Cardiac fibroblast (primary cell): ENCODE data around the gene LCORL.
A peak's percentile ranks its signal among the peaks of the same experiment; 100 is the strongest.
"Not testable (repeated sequence)": the region's sequence is repeated elsewhere in the genome, so short reads cannot be mapped to it uniquely, and the experiment has no call there.

ENCODE experiments used
- DNase-seq, 2 donors: peaks; one replicate each; pipeline versions ENCODE4 v3.0.0 to v3.0.0-alpha.2; 2010; ENCODE audit warnings: low read depth in 2 of 2
- H3K4me3 ChIP-seq, 2 donors: replicated peaks in 1 of 2; 1 replicate in 1 of 2; 2 replicates in 1 of 2; pipeline ENCODE4 v1.5.1; 2011; ENCODE audit warnings: low read depth in 2 of 2, low read length in 2 of 2, mild to moderate bottlenecking in 2 of 2, moderate library complexity in 1 of 2
- TF ChIP-seq, protein P1 (sequence below): IDR thresholded peaks from one replicate; pipeline ENCODE4 v1.5.1; 2011; ENCODE audit warnings: low read depth, mild to moderate bottlenecking, low read length, inconsistent platforms

The LCORL gene

DNA sequence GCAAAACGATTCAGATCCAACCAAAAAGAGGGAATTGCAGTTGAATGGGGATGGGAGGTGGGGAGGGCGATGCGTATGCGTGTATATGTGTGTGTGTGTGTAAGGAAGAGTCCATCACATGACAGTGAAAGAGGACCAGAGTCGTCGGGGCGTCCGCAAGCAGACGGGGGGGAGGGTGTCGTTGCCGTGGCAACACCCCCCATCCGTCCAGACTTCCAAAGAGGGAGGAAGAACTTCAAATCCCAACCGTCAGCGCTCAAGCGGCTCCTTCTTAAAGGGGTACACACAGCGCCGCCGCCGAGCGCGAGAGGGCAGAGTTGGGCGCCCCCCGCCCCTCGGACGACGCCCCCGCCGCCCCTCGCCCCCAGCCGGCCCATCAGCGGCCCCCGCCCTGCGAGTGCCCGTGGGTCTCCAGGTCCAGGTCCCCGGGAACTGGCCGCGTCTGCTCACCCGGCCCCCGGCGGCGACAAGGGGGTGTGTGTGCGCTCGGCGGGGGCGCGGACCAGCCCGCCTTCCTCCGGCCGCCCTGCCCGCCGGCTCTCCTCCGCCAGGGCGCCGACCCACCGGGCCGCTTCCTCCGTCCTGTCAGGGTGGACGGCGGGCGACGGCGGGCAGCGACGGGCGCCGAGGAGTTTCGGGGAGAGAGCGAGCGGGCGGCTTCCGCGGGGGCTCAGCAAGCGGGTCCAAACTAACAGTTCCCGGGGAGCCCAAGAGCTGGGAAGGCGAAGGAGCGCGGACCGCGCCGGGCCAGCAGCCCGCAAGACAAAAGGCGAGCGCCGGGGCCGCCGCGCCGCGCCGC lies 685 bp downstream of the LCORL start:
- TF ChIP-seq, protein P1, sequence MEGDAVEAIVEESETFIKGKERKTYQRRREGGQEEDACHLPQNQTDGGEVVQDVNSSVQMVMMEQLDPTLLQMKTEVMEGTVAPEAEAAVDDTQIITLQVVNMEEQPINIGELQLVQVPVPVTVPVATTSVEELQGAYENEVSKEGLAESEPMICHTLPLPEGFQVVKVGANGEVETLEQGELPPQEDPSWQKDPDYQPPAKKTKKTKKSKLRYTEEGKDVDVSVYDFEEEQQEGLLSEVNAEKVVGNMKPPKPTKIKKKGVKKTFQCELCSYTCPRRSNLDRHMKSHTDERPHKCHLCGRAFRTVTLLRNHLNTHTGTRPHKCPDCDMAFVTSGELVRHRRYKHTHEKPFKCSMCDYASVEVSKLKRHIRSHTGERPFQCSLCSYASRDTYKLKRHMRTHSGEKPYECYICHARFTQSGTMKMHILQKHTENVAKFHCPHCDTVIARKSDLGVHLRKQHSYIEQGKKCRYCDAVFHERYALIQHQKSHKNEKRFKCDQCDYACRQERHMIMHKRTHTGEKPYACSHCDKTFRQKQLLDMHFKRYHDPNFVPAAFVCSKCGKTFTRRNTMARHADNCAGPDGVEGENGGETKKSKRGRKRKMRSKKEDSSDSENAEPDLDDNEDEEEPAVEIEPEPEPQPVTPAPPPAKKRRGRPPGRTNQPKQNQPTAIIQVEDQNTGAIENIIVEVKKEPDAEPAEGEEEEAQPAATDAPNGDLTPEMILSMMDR, result no peak
- peak; percentile 85 to 89 for DNase-seq
- H3K4me3 ChIP-seq, result peak overlapping the region; percentile 80 to 88

- TF ChIP-seq, protein P1, result no peak
- peak overlapping the region; percentile 80 to 88 for H3K4me3 ChIP-seq
- peak; percentile 26 to 34 for DNase-seq
Observed at GRCh38 chr4:18020145-18020670, 1.3 kb downstream of the LCORL start.

DNA sequence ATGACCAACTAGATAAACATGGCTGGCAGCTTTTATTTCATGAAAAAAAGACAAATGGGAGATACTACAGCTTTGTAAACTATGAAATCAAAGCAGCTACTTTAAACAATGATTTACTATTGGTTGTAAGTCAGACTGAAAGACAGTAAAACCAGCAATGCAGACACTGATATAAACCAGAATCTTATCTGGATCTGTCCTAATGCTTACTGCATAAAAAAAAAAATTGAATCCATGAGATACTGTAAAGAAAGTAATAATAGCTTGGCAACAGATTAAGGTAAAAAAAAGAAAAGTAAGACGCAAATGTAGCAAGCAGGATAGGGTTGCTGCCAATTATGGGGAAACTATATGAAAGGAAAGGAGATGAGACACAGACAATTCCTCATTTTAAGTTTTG lies 7.3 kb downstream of the LCORL start:
- no peak overlapping the region for H3K4me3 ChIP-seq
- no peak for DNase-seq
- TF ChIP-seq, protein P1, result no peak

- no peak overlapping the region for H3K4me3 ChIP-seq
- TF ChIP-seq, protein P1, result no peak
- no peak for DNase-seq
Observed at GRCh38 chr4:18012807-18013462, 8.6 kb downstream of the LCORL start.

DNA sequence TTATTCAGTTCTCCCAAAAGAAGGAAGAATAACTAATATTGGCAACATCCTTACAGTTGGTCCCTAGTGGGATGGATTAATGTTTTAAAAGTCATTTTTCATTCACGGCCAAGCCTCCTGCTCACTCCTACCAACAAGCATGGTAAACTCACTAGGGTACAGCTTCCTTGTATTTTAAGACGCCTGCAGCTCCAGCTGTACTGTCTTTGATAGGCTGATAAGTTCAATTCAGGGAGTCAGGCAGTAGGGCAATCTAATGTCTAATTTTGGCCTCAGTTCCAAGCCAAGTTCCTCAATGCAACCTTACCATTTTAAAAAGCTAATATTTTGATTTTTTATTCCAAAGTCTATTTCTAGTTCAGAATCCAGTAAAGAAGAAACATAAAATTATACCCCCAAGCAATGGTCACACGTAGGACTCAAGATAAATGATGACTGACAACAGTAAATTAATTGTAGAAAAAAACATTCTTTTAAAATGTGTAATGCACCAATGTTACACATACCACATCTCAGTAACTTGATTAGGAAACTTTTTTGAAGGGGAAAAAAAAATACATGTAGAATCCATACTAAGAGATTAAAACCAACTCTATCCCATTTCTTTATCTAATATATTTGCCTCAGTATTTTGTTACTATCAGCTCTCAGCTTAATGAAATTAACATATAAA lies 9.3 kb downstream of the LCORL start:
- H3K4me3 ChIP-seq, result no peak overlapping the region
- TF ChIP-seq, protein P1, result no peak
- DNase-seq, result peak in 1 of 2 donors; percentile 12

- H3K4me3 ChIP-seq, result no peak overlapping the region
- DNase-seq, result no peak
- TF ChIP-seq, protein P1, result no peak
Observed at GRCh38 chr4:18007625-18008024, 13.9 kb downstream of the LCORL start.

- DNase-seq, H3K4me3 ChIP-seq: not testable (repeated sequence)
Observed at GRCh38 chr4:18006432-18006831, 15.1 kb downstream of the LCORL start.
